NCI-H460 (cell line): ENCODE results near the gene ANO7. TPM values are rescaled to one million over a fixed set of nuclear protein-coding genes. Genes with fewer than 3 reads are reported as not detected.

Source experiments
- DNase-seq: peaks from one replicate; pipeline ENCODE4 v3.0.0-alpha.2; 2016; ENCODE audit warnings: low read depth; ENCODE audit errors: extremely low read depth
- total RNA-seq: library from RNA; depleted of rRNA; stranded (reverse); fragments of >200 nt; shearing (Covaris generic); gene quantifications from 2 replicates; pipeline ENCODE4 v1.2.3, GENCODE V29; 2014

The ANO7 gene
- total RNA-seq, 1 experiment from 2014 or later: 1.9 TPM

- DNase-seq: no peak
Observed at GRCh38 chr2:241225983-241226382, 37.5 kb downstream of the ANO7 start.

- no peak for DNase-seq
Observed at GRCh38 chr2:241226723-241227572, 38.5 kb downstream of the ANO7 start.

- no peak for DNase-seq
Observed at GRCh38 chr2:241227594-241227993, 39.1 kb downstream of the ANO7 start.

- no peak for DNase-seq
Observed at GRCh38 chr2:241228081-241228859, 39.8 kb downstream of the ANO7 start.

- no peak for DNase-seq
Observed at GRCh38 chr2:241228860-241229516, 40.5 kb downstream of the ANO7 start.

GRCh38 chr2:241229563-241230401 is 41.3 kb downstream of the ANO7 start:
- DNase-seq: no peak

- DNase-seq: no peak
Observed at GRCh38 chr2:241230435-241230834, 42.0 kb downstream of the ANO7 start.

- DNase-seq: no peak
Observed at GRCh38 chr2:241232736-241233575, 44.5 kb downstream of the ANO7 start.

GRCh38 chr2:241234066-241234790 is 45.8 kb downstream of the ANO7 start:
- no peak for DNase-seq

GRCh38 chr2:241234962-241235740 is 46.7 kb downstream of the ANO7 start:
- no peak for DNase-seq

GRCh38 chr2:241235859-241236593 is 47.5 kb downstream of the ANO7 start:
- no peak for DNase-seq

- DNase-seq: no peak
Observed at GRCh38 chr2:241237047-241237446, 48.6 kb downstream of the ANO7 start.

GRCh38 chr2:241237949-241238371 is 49.5 kb downstream of the ANO7 start:
- no peak for DNase-seq

- DNase-seq: no peak
Observed at GRCh38 chr2:241238693-241239198, 50.3 kb downstream of the ANO7 start.

- no peak for DNase-seq
Observed at GRCh38 chr2:241239552-241240202, 51.2 kb downstream of the ANO7 start.

- DNase-seq: no peak
Observed at GRCh38 chr2:241240320-241241004, 52.0 kb downstream of the ANO7 start.
